HG03060 (cell line): ENCODE results near the gene PRIMA1.

ENCODE experiments used
- ATAC-seq: cut with Tn5 transposase; IDR thresholded peaks from one replicate; pipeline ENCODE4 v1.9.1; 2021; ENCODE audit warnings: low read depth, moderate number of reproducible peaks; ENCODE audit not compliant: unreplicated experiment

PRIMA1 gene

DNA sequence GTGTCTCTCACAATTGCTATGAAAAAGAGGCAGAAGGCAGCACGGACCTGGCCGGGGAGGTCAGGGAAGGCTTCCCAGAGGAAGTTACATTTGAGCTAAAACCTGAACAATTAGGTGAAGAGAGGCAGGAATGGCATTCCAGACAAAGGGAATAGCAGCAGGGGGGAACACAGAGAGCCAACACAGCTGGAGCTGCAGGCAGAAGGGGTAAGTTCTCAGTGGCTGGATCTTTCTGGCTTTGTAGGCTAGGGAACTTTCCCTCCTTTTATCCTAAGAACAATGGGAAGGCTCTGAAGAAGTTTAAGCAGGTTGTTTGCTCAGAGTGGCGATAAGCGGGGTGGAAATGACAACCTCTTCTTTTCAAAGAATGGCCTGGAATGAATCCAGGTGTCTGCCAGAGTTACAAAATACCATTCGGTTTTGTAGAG lies 100.0 kb downstream of the PRIMA1 start:
- no peak for ATAC-seq

DNA sequence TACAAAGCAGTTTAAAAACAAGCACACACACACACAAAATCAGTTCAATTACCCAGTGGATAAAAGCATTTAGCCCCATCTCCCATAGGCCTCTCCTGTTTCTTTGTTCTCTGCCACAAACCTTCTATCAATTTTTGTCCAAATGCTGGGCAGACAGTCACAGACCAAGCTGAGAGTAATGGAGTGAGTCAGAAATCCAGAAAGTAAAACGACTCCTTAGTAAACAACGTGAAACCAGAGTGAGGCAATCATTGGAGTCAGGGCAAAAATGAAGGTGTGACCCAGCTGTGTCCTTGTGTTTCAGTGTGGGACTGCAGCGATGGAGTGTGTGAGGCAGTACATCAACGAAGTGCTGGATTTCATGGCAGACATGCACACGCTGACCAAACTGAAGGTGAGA lies 102.0 kb downstream of the PRIMA1 start:
- no peak for ATAC-seq

DNA sequence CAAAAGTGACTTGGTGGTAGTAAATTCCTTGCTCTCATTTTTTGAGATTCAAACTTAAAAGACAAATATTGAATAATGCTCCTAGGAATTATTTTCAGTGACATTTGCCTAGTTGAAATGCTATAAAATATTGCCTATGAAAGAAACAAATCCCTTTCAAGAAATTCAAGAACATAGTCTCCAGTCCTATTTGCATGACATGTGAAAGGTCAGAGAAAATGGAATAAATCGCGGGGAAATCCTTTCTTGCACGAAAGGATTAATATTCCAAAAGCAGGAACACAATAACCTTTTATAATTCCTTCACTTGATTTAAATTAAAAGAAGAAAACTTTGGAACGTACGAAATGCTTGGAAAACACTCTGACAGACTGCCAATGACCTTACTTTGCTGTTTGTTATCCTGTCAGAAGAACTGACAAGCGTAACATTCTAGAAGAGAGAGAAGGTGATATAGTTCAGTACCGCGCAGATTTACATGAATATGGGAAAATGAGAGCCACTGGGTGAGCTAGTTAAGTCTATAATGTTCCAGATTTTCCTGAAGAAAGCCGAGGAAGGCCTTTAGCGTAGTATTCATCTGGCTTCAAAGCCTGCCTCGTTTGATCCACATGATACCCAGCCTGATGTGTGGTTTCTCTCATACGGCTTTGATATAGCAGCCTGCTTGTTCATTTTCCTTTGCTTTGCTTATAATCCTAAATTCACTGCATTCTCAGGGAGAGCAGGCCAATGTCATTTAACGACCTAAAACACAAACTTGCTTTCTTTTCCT lies 103.0 kb downstream of the PRIMA1 start:
- no peak for ATAC-seq

DNA sequence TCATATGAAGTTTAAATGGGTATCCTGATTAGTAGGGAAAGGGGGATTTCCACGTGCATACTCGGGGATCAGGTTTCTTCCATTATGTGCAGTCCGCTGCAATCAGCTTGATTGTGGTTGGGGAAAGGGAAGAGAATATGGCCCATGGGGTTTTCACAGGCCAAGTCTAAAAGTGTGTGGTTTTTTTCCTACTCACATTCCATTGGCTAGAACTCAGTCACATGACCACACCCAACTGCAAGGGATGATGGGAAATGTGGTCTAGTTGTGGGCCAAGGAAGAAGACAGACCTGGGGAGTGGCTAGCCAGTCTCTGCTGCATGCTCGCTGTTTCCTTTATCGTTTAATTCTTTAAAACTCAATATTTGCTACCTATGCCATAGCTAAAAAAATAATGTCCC lies 105.1 kb downstream of the PRIMA1 start:
- ATAC-seq = no peak

DNA sequence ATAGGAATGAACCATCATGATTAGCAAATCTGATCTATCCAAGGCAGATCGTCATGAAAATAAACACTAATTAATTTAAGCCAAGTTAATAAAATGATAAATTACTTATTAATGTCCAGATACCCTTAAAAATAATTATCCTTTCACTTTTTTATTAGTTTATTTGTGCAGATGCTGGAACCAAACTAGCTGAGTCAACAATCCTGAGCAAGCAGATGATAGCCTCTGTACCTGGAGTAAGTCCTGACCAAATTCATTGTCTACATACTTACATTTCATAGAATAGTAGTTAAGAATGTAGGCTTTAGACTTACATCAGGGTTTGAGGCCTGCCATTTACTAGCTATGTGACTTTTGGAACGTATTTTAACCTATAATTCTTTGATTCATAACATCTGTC lies 105.8 kb downstream of the PRIMA1 start:
- ATAC-seq = no peak

DNA sequence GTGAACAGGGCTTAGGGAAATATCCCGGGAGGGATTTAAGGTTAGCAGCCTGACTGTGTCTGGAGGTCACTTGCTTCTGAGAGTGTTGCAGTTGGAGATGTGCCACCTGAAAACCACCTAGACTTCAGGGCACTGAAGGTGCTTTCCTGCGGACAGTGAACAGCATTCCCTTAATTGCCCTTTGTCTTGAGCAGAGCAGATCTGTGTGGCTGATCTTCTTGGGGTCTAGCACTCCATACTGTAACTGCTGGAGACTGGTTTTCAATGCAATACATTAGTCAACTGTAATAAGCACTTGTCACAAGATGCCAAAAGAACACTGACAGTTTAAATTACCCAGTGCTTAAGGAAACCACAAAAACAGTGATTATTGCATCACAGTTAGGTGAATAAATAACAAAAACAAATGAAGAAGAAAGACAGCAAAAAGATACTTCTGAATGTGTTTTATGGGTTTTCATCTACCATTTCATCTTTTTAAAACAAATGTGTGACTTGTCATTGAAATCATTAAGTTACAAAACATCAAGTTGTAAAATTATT lies 111.8 kb downstream of the PRIMA1 start:
- ATAC-seq = no peak

DNA sequence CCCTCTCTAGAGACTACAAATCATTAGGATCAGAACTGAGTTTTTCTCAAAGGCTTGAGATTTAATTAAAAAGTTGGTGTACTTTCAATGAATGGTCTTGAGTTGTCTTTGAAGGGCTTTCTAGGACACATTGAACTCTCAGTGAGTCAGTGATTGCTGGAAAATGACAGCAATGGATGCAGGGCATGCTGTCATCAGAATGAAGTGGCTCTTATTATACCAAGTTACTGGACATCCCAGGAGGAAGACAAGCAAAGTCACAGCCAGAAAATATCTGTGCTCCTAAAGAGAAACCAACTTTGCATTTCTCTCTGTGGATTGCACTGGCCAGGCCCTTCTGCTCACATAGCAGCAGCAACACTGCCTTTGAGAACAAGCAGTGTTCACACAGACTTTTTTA lies 112.6 kb downstream of the PRIMA1 start:
- ATAC-seq = no peak

DNA sequence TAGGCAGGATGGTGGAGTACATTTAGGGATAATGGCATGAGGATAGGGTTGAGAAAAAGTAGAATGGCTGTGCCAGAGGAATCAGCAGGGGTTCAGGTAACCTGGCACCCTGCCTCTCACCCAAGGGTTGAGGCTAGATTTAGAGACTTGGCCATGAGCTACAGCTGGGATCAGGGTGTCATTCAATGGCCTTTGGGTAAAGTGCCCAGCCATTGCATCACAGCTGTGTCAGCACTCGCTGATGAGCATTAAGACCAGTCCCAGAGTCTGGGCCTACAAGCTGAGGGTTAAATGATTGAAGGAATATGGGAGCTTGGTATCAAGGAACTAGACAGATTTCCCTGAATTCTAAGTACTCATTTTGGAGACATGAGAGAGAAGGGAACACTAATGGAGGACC lies 113.9 kb downstream of the PRIMA1 start:
- ATAC-seq = no peak

DNA sequence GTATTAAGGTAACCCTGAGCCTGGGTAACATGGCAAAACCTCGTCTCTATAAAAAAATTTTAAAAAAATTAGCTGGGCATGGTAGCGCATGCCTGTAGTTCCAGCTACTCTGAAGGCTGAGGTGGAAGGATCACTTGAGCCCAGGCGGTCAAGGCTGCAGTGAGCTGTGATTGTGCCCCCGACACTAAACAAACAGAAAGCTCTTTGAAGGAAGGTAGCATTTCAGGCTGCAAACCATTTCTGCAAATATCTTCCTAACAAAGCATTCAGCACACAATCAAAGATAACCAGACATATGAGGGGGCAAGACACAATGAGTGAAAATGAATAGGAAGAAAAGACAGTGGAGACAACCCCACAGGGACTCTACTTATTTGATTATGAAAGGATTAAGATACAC lies 118.7 kb downstream of the PRIMA1 start:
- ATAC-seq = no peak
